GM12865 (cell line): ENCODE data around the gene PFKFB3.
"Not testable (repeated sequence)": the region's sequence is repeated elsewhere in the genome, so short reads cannot be mapped to it uniquely, and the experiment has no call there.

Experiments used
- DNase-seq: peaks from one replicate; pipeline ENCODE4 v3.0.0; 2010; ENCODE audit warnings: low read depth
- H3K4me3 ChIP-seq: 2 replicates; pipeline ENCODE4 v1.5.1; 2011; ENCODE audit warnings: mild to moderate bottlenecking, low read depth, low read length, control low read depth
- TF ChIP-seq, protein P1 (sequence below): IDR thresholded peaks from 2 replicates; pipeline ENCODE4 v1.5.1; 2011; ENCODE audit warnings: low read length, control low read depth, low read depth, inconsistent platforms; ENCODE audit not compliant: insufficient read depth; ENCODE audit errors: missing control alignments

Gene PFKFB3

DNA sequence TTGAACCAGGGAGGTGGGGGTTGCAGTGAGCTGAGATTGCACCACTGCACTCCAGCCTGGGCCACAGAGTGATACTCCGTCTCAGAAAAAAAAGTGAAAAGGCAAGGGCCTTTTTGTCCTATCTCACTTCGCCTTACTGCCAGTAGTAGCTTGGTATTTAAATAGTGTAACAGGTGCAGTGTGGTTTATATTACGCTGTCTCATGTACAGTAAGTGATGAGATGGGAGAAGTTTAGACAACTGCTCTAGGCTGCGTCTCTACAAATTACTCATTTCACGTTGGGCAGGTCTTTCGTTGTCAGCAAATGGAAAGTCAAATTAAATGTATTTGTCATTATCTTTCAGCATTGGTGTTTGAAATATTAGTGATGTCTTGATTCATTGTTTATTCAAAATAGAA lies 15.5 kb upstream of the PFKFB3 start:
- DNase-seq, result no peak
- no peak overlapping the region for H3K4me3 ChIP-seq

DNA sequence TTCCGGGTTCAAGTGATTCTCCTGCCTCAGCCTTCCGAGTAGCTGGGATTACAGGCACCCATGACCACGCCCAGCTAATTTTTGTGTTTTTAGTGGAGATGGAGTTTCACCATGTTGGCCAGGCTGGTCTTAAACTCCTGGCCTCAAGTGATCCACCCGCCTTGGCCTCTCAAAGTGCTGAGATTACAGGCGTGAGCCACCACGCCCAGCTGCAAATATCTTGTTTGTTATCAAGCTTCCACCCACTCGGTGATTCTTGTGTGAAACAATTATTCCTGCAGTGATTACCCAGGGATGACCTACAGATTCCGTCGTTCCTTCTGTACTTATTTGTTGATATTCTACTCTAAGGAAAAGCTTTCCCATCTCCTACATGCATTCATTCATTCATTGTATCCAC lies 12.7 kb upstream of the PFKFB3 start:
- not testable (repeated sequence) for H3K4me3 ChIP-seq, DNase-seq

More for the DNA sequence above, 15.5 kb upstream of the PFKFB3 start:
- TF ChIP-seq, protein P1, sequence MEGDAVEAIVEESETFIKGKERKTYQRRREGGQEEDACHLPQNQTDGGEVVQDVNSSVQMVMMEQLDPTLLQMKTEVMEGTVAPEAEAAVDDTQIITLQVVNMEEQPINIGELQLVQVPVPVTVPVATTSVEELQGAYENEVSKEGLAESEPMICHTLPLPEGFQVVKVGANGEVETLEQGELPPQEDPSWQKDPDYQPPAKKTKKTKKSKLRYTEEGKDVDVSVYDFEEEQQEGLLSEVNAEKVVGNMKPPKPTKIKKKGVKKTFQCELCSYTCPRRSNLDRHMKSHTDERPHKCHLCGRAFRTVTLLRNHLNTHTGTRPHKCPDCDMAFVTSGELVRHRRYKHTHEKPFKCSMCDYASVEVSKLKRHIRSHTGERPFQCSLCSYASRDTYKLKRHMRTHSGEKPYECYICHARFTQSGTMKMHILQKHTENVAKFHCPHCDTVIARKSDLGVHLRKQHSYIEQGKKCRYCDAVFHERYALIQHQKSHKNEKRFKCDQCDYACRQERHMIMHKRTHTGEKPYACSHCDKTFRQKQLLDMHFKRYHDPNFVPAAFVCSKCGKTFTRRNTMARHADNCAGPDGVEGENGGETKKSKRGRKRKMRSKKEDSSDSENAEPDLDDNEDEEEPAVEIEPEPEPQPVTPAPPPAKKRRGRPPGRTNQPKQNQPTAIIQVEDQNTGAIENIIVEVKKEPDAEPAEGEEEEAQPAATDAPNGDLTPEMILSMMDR, result no peak

DNA sequence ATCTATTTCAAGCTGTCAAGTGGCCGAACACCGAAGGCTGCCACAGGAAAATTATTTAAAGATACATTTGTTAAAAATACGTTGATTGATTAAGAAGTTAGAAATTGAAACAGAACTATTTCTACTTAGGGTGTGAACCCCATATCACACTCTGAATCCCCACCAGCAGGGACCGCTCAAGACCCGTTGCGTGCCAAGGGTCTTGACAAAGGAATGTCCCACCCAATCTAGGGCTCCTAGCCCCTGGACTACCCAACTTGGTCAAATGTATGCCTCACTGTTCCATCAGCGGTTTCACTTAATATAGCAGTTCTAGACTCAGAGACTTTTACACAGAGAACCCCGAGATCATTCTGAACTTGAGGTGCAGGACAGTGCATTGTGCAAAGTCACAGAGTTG lies 11.6 kb upstream of the PFKFB3 start:
- no peak overlapping the region for H3K4me3 ChIP-seq
- TF ChIP-seq, protein P1, result no peak
- no peak for DNase-seq

DNA sequence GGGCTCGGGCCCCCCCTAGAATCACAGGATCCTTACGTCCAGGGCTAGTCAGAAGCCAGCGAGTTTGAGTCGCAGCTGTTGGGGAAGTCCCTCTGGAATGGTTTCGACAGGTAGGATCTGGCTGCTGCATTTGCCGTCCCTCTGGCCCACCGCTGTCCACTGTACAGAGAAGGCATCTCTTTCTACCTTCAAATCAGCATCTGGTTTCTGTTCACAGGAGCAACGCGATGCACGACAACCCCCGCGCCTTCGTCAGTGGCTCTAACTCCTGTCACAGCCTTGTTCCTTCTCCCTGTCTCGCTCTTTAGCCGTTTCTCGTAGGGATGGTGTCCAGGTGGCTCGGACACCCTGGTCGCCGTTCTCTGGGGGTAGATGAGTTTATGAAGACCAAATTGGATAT lies 11.2 kb upstream of the PFKFB3 start:
- TF ChIP-seq, protein P1, result no peak
- H3K4me3 ChIP-seq, result no peak overlapping the region
- no peak for DNase-seq

DNA sequence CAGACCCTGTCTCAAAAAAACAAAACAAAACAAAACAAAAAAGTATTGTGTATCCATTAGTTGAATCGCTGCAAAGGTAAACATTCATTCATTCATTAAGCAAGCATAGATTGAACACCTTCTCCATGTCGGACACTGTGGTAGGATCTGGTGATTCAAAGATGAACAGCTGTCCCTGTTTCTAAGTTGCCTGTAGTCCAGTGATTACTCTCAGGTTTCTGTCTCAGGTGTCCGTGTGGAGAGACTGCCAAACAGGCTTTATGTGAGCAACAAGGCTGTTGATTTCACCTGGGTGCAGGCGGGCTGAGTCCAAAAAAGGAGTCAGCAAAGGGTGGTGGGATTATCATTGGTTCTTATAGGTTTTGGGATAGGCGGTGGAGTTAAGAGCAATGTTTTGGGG lies 9.4 kb upstream of the PFKFB3 start:
- H3K4me3 ChIP-seq, DNase-seq: not testable (repeated sequence)

DNA sequence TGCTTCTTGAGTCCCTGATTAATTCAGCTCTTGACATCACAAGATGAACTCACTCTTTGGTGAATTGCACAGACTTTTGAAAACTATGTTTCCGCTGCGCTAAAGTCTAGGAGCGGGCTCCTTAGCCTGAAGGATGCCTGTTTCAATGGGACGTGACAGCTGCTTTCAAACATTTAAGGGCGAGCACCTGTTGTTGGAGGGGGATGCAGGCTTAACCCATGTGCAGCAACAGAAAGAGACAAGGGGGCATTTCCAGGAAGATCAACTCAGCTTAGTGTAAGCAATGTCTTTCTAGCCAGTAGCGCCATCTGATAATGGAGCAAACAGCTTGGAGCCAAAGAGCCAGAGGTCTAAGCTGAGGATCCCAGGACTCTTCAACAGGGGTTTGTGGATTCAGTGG lies 8.4 kb upstream of the PFKFB3 start:
- no peak overlapping the region for H3K4me3 ChIP-seq
- TF ChIP-seq, protein P1, result no peak
- no peak for DNase-seq

DNA sequence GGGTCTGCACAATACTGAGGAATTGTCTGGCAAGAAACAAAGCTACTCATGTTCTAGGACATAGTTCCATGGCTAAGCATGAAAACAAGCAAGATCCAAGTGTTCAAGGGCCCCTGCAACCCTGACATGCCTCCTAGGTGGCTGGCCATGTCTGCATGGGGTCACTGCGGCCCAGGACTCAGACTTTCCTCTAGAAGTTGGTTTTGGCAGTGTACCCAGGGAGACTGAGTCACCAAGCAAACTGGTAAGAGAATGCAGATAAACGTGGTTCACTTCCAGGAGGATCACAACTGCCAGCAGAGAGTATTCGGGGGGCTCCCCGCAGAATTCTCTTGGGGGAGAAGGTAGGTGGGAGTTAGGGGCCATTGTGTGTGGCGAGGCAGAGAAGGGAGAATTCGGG lies 7.4 kb upstream of the PFKFB3 start:
- no peak overlapping the region for H3K4me3 ChIP-seq
- no peak for DNase-seq
- TF ChIP-seq, protein P1, result no peak

DNA sequence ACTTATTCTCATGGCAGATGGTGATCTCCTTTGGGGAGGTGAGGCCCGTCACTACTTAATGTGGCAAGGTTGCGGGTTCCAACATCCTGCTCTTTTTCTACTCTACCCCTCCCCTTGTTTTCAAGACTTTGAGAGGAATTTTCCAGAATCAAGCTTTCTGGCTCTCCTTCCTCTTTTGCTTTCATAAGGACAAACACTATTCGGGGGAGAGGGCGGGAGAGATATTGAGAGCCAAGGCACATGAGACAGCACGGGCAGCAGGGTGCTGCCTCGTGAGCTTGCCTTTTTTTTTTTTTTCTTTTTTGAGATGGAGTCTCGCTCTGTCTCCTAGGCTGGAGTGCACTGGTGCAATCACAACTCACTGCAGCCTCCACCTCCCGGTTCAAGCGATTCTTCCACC lies 6.9 kb upstream of the PFKFB3 start:
- no peak overlapping the region for H3K4me3 ChIP-seq
- TF ChIP-seq, protein P1, result no peak
- no peak for DNase-seq

DNA sequence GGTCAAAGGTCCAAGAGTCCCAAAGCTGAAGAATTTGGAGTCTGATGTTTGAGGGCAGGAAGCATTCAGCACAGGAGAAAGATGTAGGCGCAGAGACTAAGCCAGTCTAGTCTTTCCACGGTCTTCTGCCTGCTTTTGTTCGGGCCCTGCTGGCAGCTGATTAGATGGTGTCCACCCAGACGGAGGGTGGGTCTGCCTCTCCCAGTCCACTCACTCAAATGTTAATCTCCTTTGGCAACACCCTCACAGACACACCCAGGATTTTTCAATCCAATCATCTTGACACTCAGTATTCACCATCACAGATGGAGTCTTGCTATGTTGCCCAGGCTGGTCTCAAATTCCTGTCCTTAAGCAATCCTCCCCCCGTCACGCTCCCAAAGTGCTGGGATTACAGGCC lies 6.2 kb upstream of the PFKFB3 start:
- not testable (repeated sequence) for DNase-seq, H3K4me3 ChIP-seq
